Prostate gland (tissue), 2 donors: ENCODE data around the gene PKM. TPM values are rescaled to one million over a fixed set of nuclear protein-coding genes. Genes with fewer than 3 reads are reported as not detected.

Experiments
- DNase-seq: peaks from one replicate; pipeline ENCODE4 v3.0.0-alpha.2; 2019; ENCODE audit warnings: low spot score
- H3K27ac ChIP-seq, 2 donors: fragments of 200-600 bp; sonication (generic); 2 replicates each; pipeline ENCODE4 v1.5.1; 2017 to 2019
- H3K27me3 ChIP-seq: fragments of 200-600 bp; sonication (generic); replicated peaks from 2 replicates; pipeline ENCODE4 v1.5.1; 2019; ENCODE audit not compliant: insufficient read depth
- H3K36me3 ChIP-seq, 2 donors: fragments of 200-600 bp; sonication (generic); 1 replicate in 1 of 2; 2 replicates in 1 of 2; pipeline versions ENCODE4 v1.5.1 to v1.8.1; 2017 to 2019
- H3K4me1 ChIP-seq: fragments of 200-600 bp; sonication (generic); replicated peaks from 2 replicates; pipeline ENCODE4 v1.5.1; 2019
- H3K4me3 ChIP-seq, 2 donors: fragments of 200-600 bp; sonication (generic); 2 replicates each; pipeline ENCODE4 v1.5.1; 2017 to 2019
- H3K9me3 ChIP-seq: fragments of 200-600 bp; sonication (generic); 2 replicates; pipeline ENCODE4 v1.5.1; 2017
- POLR2A ChIP-seq: fragments of 450-650 bp; IDR thresholded peaks from one replicate; pipeline ENCODE4 v1.6.1; 2016; ENCODE audit warnings: antibody characterized with exemption, mild to moderate bottlenecking
- POLR2AphosphoS5 ChIP-seq: sonication (generic); formaldehyde crosslinking; IDR thresholded peaks from one replicate; pipeline ENCODE4 v1.6.1; 2017; ENCODE audit warnings: antibody characterized with exemption
- WGBS: methylation state at CpG from one replicate; pipeline ENCODE4 v1.1.5; 2018; 5-methylcytosine and 5-hydroxymethylcytosine counted together
- intact Hi-C: fragments of 100-400 bp; cut with DNase I; formaldehyde crosslinking; loops from one replicate; pipeline ENCODE4 v1.14.2; 2022
- total RNA-seq, 2 donors: library from RNA; depleted of rRNA; stranded (reverse); fragments of >200 nt; gene quantifications; one replicate each; pipeline ENCODE4 v1.1.0, GENCODE V29; 2016
- TF ChIP-seq, protein P1 (sequence below), 4 experiments: fragments of 200-600 bp in 2 of 4; fragments of 450-650 bp in 2 of 4; sonication (generic) in 2 of 4; IDR thresholded peaks; 1 replicate in 3 of 4; 2 replicates in 1 of 4; pipeline ENCODE4 v1.5.1; 2016 to 2019; ENCODE audit warnings: antibody characterized with exemption in 4 of 4, mild to moderate bottlenecking in 2 of 4, moderate library complexity in 2 of 4

PKM gene
- total RNA-seq, 2 donors from 2014 or later: 470 to 513 TPM

DNA sequence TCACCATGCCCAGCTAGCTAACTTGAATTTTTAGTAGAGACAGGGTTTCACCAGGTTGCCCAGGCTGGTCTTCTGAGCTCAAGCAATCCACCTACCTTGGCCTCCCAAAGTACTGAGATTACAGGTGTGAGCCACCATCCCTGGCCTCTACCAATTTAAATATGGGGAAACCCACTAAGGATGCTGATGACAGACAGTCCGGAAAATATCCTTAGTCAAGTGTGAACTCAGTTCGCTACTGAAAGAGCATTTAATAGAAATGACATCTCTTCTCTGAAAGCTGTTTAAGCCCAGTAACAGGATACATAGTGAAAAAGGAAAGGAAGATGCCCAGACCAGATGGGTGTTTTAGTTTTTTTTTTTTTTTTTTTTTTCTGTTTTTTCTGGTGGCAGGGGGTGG, 25.7 kb downstream of the PKM start:
- no peak overlapping the region for H3K27ac ChIP-seq
- no peak for DNase-seq
- H3K9me3 ChIP-seq: no peaks in the 10 kb centered on the region
- peaks cover 35 to 45% of the 10 kb centered on the region in 2 donors for H3K36me3 ChIP-seq
- H3K4me1 ChIP-seq: no peaks in the 10 kb centered on the region
- WGBS: 97% methylated on average over 2 of the region's 2 CpGs
- TF ChIP-seq, protein P1, sequence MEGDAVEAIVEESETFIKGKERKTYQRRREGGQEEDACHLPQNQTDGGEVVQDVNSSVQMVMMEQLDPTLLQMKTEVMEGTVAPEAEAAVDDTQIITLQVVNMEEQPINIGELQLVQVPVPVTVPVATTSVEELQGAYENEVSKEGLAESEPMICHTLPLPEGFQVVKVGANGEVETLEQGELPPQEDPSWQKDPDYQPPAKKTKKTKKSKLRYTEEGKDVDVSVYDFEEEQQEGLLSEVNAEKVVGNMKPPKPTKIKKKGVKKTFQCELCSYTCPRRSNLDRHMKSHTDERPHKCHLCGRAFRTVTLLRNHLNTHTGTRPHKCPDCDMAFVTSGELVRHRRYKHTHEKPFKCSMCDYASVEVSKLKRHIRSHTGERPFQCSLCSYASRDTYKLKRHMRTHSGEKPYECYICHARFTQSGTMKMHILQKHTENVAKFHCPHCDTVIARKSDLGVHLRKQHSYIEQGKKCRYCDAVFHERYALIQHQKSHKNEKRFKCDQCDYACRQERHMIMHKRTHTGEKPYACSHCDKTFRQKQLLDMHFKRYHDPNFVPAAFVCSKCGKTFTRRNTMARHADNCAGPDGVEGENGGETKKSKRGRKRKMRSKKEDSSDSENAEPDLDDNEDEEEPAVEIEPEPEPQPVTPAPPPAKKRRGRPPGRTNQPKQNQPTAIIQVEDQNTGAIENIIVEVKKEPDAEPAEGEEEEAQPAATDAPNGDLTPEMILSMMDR (IDR thresholded peaks at IDR 0.05): no peak
- TF ChIP-seq POLR2A: no peak
- TF ChIP-seq POLR2AphosphoS5: no peak
- no peaks in the 10 kb centered on the region for H3K27me3 ChIP-seq
- no peak overlapping the region for H3K4me3 ChIP-seq
- intact Hi-C loops: no loop called here

DNA sequence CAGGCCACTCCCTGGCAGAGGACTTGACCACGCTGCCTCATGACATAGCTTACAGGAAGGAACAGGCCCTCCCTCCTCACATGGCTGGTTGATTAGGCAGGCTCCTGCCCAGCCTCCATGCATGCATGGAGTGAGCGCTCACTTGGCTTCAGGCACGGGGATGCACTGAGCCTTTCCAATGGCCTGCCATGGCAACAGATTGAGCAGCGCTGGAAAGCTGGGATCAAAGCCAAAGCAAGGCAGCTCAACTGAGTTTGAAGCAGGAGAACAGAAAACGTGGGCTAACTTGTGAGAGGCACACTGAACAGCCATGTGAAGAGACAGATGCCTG, 27.5 kb downstream of the PKM start:
- Histone ChIP-seq H3K4me1 (no peaks in the 10 kb centered on the region), H3K27me3 (no peaks in the 10 kb centered on the region), H3K36me3 (peaks cover 29 to 39% of the 10 kb centered on the region in 2 donors), H3K27ac (peak overlapping the region in 1 of 2 donors; percentile 32), H3K9me3 (no peaks in the 10 kb centered on the region), H3K4me3 (no peak overlapping the region)
- DNase-seq: peak; percentile 88
- intact Hi-C loops: loop anchor here (5.0 kb wide), 1 partner anchor 69 kb away; the partner anchor contains the start of gene PARP6
- 8% methylated on average over 5 of the region's 5 CpGs for WGBS
- TF ChIP-seq POLR2AphosphoS5 (peak; percentile 90), POLR2A (peak; percentile 38)
- TF ChIP-seq, protein P1 (IDR thresholded peaks at IDR 0.05): no peak

DNA sequence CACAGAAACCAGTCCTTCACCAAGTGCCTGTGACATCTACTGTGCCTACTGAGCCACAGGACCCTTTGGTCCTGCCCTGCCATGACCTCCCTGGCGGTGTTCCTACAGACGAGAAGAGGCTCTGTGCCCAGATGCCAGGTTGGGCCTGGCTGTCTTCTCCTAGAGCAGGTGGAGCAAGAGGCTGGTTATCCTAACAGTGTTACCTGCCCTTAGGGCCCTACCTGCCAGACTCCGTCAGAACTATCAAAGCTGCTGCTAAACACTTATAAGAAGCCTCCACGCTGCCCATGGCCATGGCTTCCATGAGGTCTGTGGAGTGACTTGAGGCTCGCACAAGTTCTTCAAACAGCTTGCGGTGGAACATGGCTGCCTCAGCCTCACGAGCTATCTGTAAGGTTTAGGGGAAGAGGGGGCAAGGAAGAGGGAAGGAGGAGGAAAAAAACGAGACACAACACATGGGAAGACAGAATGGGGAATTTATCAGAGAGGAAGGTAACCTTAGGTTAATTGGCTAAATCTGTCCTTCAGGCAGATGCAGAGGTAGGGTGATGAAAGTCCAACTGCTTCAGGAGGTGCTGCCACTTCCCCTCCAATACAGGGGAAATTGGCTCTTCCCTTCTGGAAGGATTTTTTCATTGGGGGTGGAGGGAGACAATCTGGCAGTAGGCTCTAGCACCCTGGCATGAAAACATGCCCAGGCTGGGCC, 28.0 kb downstream of the PKM start:
- peak overlapping the region; percentile 32 to 62 for H3K27ac ChIP-seq
- intact Hi-C loops: loop anchor here (5.0 kb wide), 1 partner anchor 69 kb away; the partner anchor contains the start of gene PARP6
- no peaks in the 10 kb centered on the region for H3K9me3 ChIP-seq
- DNase-seq: no peak
- no peaks in the 10 kb centered on the region for H3K4me1 ChIP-seq
- no peak overlapping the region for H3K4me3 ChIP-seq
- WGBS: 74% methylated on average over 8 of the region's 8 CpGs
- no peak for TF ChIP-seq POLR2AphosphoS5
- TF ChIP-seq, protein P1 (IDR thresholded peaks at IDR 0.05): no peak
- TF ChIP-seq POLR2A: no peak
- peaks cover 24 to 38% of the 10 kb centered on the region in 2 donors for H3K36me3 ChIP-seq
- no peaks in the 10 kb centered on the region for H3K27me3 ChIP-seq

DNA sequence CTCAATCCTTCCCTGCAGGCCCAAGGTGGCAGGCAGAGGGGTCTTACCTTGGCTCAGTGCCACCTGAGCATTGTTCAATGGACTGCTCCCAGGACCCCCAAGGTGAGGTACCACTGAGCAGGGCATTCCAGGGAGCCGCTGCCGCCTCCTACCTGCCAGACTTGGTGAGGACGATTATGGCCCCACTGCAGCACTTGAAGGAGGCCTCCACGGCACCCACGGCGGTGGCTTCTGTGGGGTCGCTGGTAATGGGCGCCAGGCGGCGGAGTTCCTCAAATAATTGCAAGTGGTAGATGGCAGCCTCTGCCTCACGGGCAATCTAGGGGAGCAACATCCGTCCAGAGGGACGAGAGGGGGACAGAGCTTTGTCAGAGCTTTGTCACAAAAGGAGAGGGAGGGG, 28.7 kb downstream of the PKM start:
- Histone ChIP-seq H3K4me1 (no peaks in the 10 kb centered on the region), H3K9me3 (no peaks in the 10 kb centered on the region), H3K4me3 (no peak overlapping the region), H3K36me3 (peaks cover 22 to 38% of the 10 kb centered on the region in 2 donors), H3K27me3 (no peaks in the 10 kb centered on the region), H3K27ac (peak overlapping the region in 1 of 2 donors; percentile 62)
- TF ChIP-seq POLR2AphosphoS5 (no peak), POLR2A (no peak)
- TF ChIP-seq, protein P1 (IDR thresholded peaks at IDR 0.05): no peak
- WGBS: 91% methylated on average over 13 of the region's 13 CpGs
- intact Hi-C loops: loop anchor here (5.0 kb wide), 1 partner anchor 70 kb away; the partner anchor contains the start of gene PARP6
- DNase-seq: no peak

DNA sequence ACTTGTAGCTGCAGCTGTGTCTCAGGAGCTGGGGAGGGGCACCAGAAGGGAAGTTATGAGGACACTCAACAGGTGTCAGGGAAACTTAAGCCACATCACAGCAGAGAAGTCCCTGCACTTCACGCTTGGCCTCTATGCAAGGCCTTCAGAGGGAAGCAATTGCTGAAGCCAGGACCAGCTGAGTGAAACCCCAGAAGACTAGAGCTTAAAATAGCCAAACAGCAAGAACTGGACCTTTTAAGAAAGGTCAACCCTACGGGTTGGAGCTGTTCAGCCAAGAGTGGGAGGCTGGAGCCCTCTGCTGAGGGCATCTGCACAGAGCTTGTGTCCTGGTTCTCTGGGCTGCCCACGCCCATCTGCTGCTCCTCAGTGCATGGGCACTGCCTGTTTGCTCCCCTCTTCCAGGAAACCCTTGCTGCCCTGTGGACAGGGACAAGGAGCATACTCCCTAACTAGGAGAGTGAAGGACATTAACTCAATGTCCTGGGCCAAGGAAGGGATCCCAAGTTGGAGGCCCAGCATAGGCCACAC, 29.5 kb downstream of the PKM start:
- intact Hi-C loops: loop anchor here (5.0 kb wide), 1 partner anchor 71 kb away; the partner anchor contains the start of gene PARP6
- no peak for DNase-seq
- Histone ChIP-seq H3K4me1 (no peaks in the 10 kb centered on the region), H3K27ac (peak overlapping the region in 1 of 2 donors; percentile 18), H3K36me3 (peaks cover 15 to 31% of the 10 kb centered on the region in 2 donors), H3K27me3 (no peaks in the 10 kb centered on the region), H3K4me3 (no peak overlapping the region), H3K9me3 (no peaks in the 10 kb centered on the region)
- TF ChIP-seq POLR2AphosphoS5 (no peak), POLR2A (no peak)
- TF ChIP-seq, protein P1 (IDR thresholded peaks at IDR 0.05): no peak
- 77% methylated on average over 3 of the region's 3 CpGs for WGBS
